Uterus (tissue), 2 donors: ENCODE data around the gene UBE2R2.

Experiments used
- POLR2A ChIP-seq, 2 donors: fragments of 450-650 bp; IDR thresholded peaks; one replicate each; pipeline ENCODE4 v1.6.1; 2016; ENCODE audit warnings: antibody characterized with exemption in 2 of 2, mild to moderate bottlenecking in 1 of 2, moderate library complexity in 1 of 2
- TF ChIP-seq, protein P1 (sequence below), 4 experiments: fragments of 200-600 bp in 2 of 4; fragments of 450-650 bp in 2 of 4; sonication (generic) in 2 of 4; IDR thresholded peaks; one replicate each; pipeline ENCODE4 v1.5.1; 2016 to 2019; ENCODE audit warnings: antibody characterized with exemption in 4 of 4, mild to moderate bottlenecking in 2 of 4, moderate library complexity in 1 of 4

DNA sequence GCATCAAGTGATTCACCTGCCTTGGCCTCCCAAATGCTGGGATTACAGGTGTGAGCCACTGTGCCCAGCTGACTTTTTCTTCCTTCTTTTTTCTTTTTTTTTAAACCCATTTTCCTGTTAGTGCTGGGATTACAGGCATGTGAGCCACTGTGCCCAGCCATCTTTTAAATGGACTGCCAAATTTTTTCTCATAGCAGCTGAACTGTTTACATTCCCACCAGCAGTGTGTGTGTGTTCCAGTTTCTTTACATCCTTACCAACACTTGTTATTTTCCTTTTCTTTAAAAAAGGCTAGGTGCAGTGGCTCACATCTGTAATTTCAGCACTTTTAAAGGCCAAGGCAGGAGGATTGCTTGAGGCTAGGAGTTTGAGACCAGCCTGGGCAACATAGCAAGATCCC lies 76.9 kb downstream of the UBE2R2 start:
- TF ChIP-seq, protein P1, sequence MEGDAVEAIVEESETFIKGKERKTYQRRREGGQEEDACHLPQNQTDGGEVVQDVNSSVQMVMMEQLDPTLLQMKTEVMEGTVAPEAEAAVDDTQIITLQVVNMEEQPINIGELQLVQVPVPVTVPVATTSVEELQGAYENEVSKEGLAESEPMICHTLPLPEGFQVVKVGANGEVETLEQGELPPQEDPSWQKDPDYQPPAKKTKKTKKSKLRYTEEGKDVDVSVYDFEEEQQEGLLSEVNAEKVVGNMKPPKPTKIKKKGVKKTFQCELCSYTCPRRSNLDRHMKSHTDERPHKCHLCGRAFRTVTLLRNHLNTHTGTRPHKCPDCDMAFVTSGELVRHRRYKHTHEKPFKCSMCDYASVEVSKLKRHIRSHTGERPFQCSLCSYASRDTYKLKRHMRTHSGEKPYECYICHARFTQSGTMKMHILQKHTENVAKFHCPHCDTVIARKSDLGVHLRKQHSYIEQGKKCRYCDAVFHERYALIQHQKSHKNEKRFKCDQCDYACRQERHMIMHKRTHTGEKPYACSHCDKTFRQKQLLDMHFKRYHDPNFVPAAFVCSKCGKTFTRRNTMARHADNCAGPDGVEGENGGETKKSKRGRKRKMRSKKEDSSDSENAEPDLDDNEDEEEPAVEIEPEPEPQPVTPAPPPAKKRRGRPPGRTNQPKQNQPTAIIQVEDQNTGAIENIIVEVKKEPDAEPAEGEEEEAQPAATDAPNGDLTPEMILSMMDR (IDR thresholded peaks at IDR 0.05): no peak
- TF ChIP-seq POLR2A (IDR thresholded peaks at IDR 0.05): no peak
